Stomach (tissue), 4 donors: ENCODE results near the gene CEBPZ.
"Not testable (repeated sequence)": the region's sequence is repeated elsewhere in the genome, so short reads cannot be mapped to it uniquely, and the experiment has no call there.

Experiments used
- POLR2AphosphoS5 ChIP-seq, 3 donors: sonication (generic); formaldehyde crosslinking; IDR thresholded peaks; one replicate each; pipeline ENCODE4 v1.6.1; 2016; ENCODE audit warnings: antibody characterized with exemption in 3 of 3
- TF ChIP-seq, protein P1 (sequence below), 7 experiments: fragments of 450-650 bp in 4 of 7; fragments of 200-600 bp in 3 of 7; sonication (generic) in 3 of 7; IDR thresholded peaks; one replicate each; pipeline ENCODE4 v1.5.1; 2016 to 2019; ENCODE audit warnings: antibody characterized with exemption in 7 of 7, control low read depth in 2 of 7, mild to moderate bottlenecking in 1 of 7

DNA sequence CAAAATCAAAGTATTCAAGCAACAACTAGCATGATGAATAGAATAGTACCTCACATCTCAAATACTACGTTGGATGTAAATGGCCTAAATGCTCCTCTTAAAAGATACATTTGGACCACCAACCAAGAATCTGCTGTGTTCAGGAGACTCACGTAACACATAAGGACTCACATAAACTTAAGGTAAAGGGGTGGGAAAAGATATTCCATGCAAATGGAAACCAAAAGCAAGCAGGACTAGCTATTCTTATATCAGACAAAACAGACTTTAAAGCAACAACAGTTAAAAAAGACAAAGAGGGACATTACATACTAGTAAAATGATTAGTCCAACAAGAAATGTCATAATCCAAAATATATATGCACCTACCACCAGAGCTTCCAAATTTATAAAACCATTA lies 24.6 kb downstream of the CEBPZ start:
- TF ChIP-seq, protein P1, sequence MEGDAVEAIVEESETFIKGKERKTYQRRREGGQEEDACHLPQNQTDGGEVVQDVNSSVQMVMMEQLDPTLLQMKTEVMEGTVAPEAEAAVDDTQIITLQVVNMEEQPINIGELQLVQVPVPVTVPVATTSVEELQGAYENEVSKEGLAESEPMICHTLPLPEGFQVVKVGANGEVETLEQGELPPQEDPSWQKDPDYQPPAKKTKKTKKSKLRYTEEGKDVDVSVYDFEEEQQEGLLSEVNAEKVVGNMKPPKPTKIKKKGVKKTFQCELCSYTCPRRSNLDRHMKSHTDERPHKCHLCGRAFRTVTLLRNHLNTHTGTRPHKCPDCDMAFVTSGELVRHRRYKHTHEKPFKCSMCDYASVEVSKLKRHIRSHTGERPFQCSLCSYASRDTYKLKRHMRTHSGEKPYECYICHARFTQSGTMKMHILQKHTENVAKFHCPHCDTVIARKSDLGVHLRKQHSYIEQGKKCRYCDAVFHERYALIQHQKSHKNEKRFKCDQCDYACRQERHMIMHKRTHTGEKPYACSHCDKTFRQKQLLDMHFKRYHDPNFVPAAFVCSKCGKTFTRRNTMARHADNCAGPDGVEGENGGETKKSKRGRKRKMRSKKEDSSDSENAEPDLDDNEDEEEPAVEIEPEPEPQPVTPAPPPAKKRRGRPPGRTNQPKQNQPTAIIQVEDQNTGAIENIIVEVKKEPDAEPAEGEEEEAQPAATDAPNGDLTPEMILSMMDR (IDR thresholded peaks at IDR 0.05), result not testable (repeated sequence)
- not testable (repeated sequence) for TF ChIP-seq POLR2AphosphoS5 (IDR thresholded peaks at IDR 0.05)
